ENCODE data around the gene SIRPA. TPM values are rescaled to one million over a fixed set of nuclear protein-coding genes. Genes with fewer than 3 reads are reported as not detected.
"Not testable (repeated sequence)": the region's sequence is repeated elsewhere in the genome, so short reads cannot be mapped to it uniquely, and the experiment has no call there.

Gene SIRPA
- total RNA-seq, 2 experiments from 2014 or later: 0.04 TPM; not detected in 1

GRCh38 chr20:1904135-1904534, 8.9 kb downstream of the SIRPA start:
- CTCF ChIA-PET: no interaction called here
- POLR2A ChIA-PET: no interaction called here

GRCh38 chr20:1905009-1905408, 9.8 kb downstream of the SIRPA start:
- CTCF ChIA-PET: no interaction called here
- POLR2A ChIA-PET: no interaction called here

- ChIA-PET CTCF (no interaction called here), POLR2A (no interaction called here)
Observed at GRCh38 chr20:1905693-1906092, 10.5 kb downstream of the SIRPA start.

- ChIA-PET CTCF (no interaction called here), POLR2A (no interaction called here)
Observed at GRCh38 chr20:1906361-1907051, 11.3 kb downstream of the SIRPA start.

GRCh38 chr20:1907586-1907985, 12.4 kb downstream of the SIRPA start:
- CTCF ChIA-PET: no interaction called here
- POLR2A ChIA-PET: no interaction called here

GRCh38 chr20:1908191-1908590, 13.0 kb downstream of the SIRPA start:
- ChIA-PET POLR2A (no interaction called here), CTCF (no interaction called here)

- CTCF ChIA-PET: no interaction called here
- POLR2A ChIA-PET: no interaction called here
Observed at GRCh38 chr20:1909097-1909496, 13.9 kb downstream of the SIRPA start.

- CTCF ChIA-PET: no interaction called here
- POLR2A ChIA-PET: no interaction called here
Observed at GRCh38 chr20:1911536-1911935, 16.3 kb downstream of the SIRPA start.

GRCh38 chr20:1912053-1912452, 16.8 kb downstream of the SIRPA start:
- POLR2A ChIA-PET: no interaction called here

GRCh38 chr20:1912646-1913045, 17.4 kb downstream of the SIRPA start:
- POLR2A ChIA-PET: no interaction called here
- CTCF ChIA-PET: no interaction called here

More at GRCh38 chr20:1912053-1912452, 16.8 kb downstream of the SIRPA start:
- CTCF ChIA-PET: no interaction called here

- CTCF ChIA-PET, POLR2A ChIA-PET: not testable (repeated sequence)
Observed at GRCh38 chr20:1915233-1915632, 20.0 kb downstream of the SIRPA start.

GRCh38 chr20:1915725-1916124, 20.5 kb downstream of the SIRPA start:
- POLR2A ChIA-PET: no interaction called here
- CTCF ChIA-PET: no interaction called here

GRCh38 chr20:1917786-1918185, 22.6 kb downstream of the SIRPA start:
- ChIA-PET POLR2A (no interaction called here), CTCF (interaction anchor here (0.6 to 0.7 kb wide), 3 partner anchors 225 to 581 kb away, joined by 3 read pairs; no protein-coding TSS in a partner anchor)

GRCh38 chr20:1918491-1919165, 23.4 kb downstream of the SIRPA start:
- CTCF ChIA-PET: interaction anchor here (0.7 kb wide), 1 partner anchor 582 kb away, joined by 3 read pairs; no protein-coding TSS in a partner anchor
- POLR2A ChIA-PET: no interaction called here

- CTCF ChIA-PET: no interaction called here
- POLR2A ChIA-PET: no interaction called here
Observed at GRCh38 chr20:1920252-1920651, 25.0 kb downstream of the SIRPA start.

GRCh38 chr20:1920826-1921225, 25.6 kb downstream of the SIRPA start:
- CTCF ChIA-PET: no interaction called here
- POLR2A ChIA-PET: no interaction called here

- CTCF ChIA-PET, POLR2A ChIA-PET: not testable (repeated sequence)
Observed at GRCh38 chr20:1921985-1922384, 26.8 kb downstream of the SIRPA start.

- POLR2A ChIA-PET: no interaction called here
- CTCF ChIA-PET: no interaction called here
Observed at GRCh38 chr20:1922786-1923185, 27.6 kb downstream of the SIRPA start.

- POLR2A ChIA-PET: no interaction called here
- CTCF ChIA-PET: no interaction called here
Observed at GRCh38 chr20:1924910-1925861, 30.0 kb downstream of the SIRPA start.

- ChIA-PET CTCF (no interaction called here), POLR2A (no interaction called here)
Observed at GRCh38 chr20:1926237-1926636, 31.0 kb downstream of the SIRPA start.

- ChIA-PET CTCF (no interaction called here), POLR2A (no interaction called here)
Observed at GRCh38 chr20:1927217-1927616, 32.0 kb downstream of the SIRPA start.

Measured in activated CD8-positive, alpha-beta memory T cell treated with anti-CD3 and anti-CD28 coated beads for 36 hours (primary cell).